ENCODE data around the gene ALG12.

- TF ChIP-seq CTCF (IDR thresholded peaks at IDR 0.05; ENCODE audit: poor library complexity, severe bottlenecking) (no peak), POLR2AphosphoS5 (IDR thresholded peaks at IDR 0.05) (peak; percentile 74), EZH2 (IDR thresholded peaks at IDR 0.05; ENCODE audit: borderline replicate concordance, insufficient read depth, low read length, poor library complexity, severe bottlenecking) (no peak), EP300 (conservative IDR thresholded peaks at IDR 0.05; ENCODE audit: poor library complexity, severe bottlenecking) (no peak), RAD21 (conservative IDR thresholded peaks at IDR 0.05) (peak; percentile 32)
Measured at GRCh38 chr22:49852898-49853894, 65.0 kb downstream of the ALG12 start, which contains the start of gene ZBED4.

Measured in neural cell (in vitro differentiated cells).